ENCODE results near the gene VDAC1.

DNA sequence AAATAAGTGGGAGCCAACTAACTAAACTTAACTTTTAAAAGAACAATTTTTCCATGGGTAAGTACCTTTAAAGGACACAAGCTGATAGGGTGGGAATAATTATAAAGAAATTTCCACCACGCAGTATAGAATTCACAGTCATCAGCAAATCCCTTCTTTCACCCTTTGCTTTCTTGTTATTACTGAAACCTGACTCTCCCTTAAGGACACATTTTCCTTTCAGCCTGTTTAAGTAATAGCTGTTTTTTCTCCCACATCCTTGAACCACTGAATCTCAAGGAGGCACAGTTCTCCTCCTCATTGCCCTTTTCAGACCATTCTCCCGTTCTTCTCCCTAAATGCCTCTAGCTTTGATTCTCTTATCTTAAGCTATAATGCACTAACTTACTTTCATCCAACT, 42.6 kb downstream of the VDAC1 start:
- TF ChIP-seq GATA3 (IDR thresholded peaks at IDR 0.05; ENCODE audit: low read depth, low read length) (no peak), GATA2 (IDR thresholded peaks at IDR 0.05; ENCODE audit: low read depth, low read length) (no peak)

All from SH-SY5Y (cell line).